Measurements from ENCODE around the gene KRTAP12-4.
"Not testable (repeated sequence)": the region's sequence is repeated elsewhere in the genome, so short reads cannot be mapped to it uniquely, and the experiment has no call there.

KRTAP12-4 gene

GRCh38 chr21:44653656-44654575 is 543 bp downstream of the KRTAP12-4 start:
- no peak for DNase-seq (ENCODE audit: low spot score)

- peak; percentile 38 for DNase-seq (ENCODE audit: low spot score)
Measured at GRCh38 chr21:44653123-44653522, 1.3 kb downstream of the KRTAP12-4 start.

- no peak for DNase-seq (ENCODE audit: low spot score)
Measured at GRCh38 chr21:44650973-44651675, 3.3 kb downstream of the KRTAP12-4 start.

- no peak for DNase-seq (ENCODE audit: low spot score)
Measured at GRCh38 chr21:44650265-44650972, 4.0 kb downstream of the KRTAP12-4 start.

- no peak for DNase-seq (ENCODE audit: low spot score)
Measured at GRCh38 chr21:44649521-44650100, 4.8 kb downstream of the KRTAP12-4 start.

- no peak for DNase-seq (ENCODE audit: low spot score)
Measured at GRCh38 chr21:44648557-44649311, 5.7 kb downstream of the KRTAP12-4 start.

GRCh38 chr21:44647222-44647552 is 7.3 kb downstream of the KRTAP12-4 start:
- DNase-seq (ENCODE audit: low spot score): no peak

- not testable (repeated sequence) for DNase-seq (ENCODE audit: low spot score)
Measured at GRCh38 chr21:44646366-44647221, 7.9 kb downstream of the KRTAP12-4 start, which contains the start of gene KRTAP10-11. TSS of gene KRTAP10-11 (plus strand) at chr21:44646414. CDS start at chr21:44646459, 45 bp downstream.

- no peak for DNase-seq (ENCODE audit: low spot score)
Measured at GRCh38 chr21:44644878-44645277, 9.6 kb downstream of the KRTAP12-4 start.

- DNase-seq (ENCODE audit: low spot score): no peak
Measured at GRCh38 chr21:44643741-44644310, 10.6 kb downstream of the KRTAP12-4 start.

- DNase-seq (ENCODE audit: low spot score): no peak
Measured at GRCh38 chr21:44640761-44641160, 13.7 kb downstream of the KRTAP12-4 start.

- DNase-seq (ENCODE audit: low spot score): no peak
Measured at GRCh38 chr21:44639331-44639655, 15.2 kb downstream of the KRTAP12-4 start.

GRCh38 chr21:44638506-44639330 is 15.7 kb downstream of the KRTAP12-4 start:
- not testable (repeated sequence) for DNase-seq (ENCODE audit: low spot score)

GRCh38 chr21:44637851-44638348 is 16.6 kb downstream of the KRTAP12-4 start:
- not testable (repeated sequence) for DNase-seq (ENCODE audit: low spot score)

GRCh38 chr21:44637018-44637850 is 17.2 kb downstream of the KRTAP12-4 start, which contains the start of gene KRTAP10-10:
TSS of gene KRTAP10-10 (plus strand) at chr21:44637356. CDS start at chr21:44637418, 62 bp downstream.
- no peak for DNase-seq (ENCODE audit: low spot score)

GRCh38 chr21:44636209-44637017 is 18.0 kb downstream of the KRTAP12-4 start:
- DNase-seq (ENCODE audit: low spot score): no peak

GRCh38 chr21:44632067-44632466 is 22.4 kb downstream of the KRTAP12-4 start:
- no peak for DNase-seq (ENCODE audit: low spot score)
